HepG2 (cell line): ENCODE measurements around the gene ALDH3A2. TPM values are rescaled to one million over a fixed set of nuclear protein-coding genes. Genes with fewer than 3 reads are reported as not detected.
"Not testable (repeated sequence)": the region's sequence is repeated elsewhere in the genome, so short reads cannot be mapped to it uniquely, and the experiment has no call there.

Experiments
- ATAC-seq: fragments of 200-7000 bp; cut with Tn5 transposase; 3 replicates; pipeline ENCODE4 v1.9.1; 2020; ENCODE audit warnings: mild to moderate bottlenecking, moderate library complexity
- BruUV-seq: library from RNA; stranded (reverse); fragments of 400-500 nt; replicated peaks from 2 replicates; lab custom pipeline; 2021; lab: Mats Ljungman, UMichigan
- CTCF ChIA-PET: fragments of 300-600 bp; formaldehyde crosslinking; extraction: SDS; loops from one replicate; lab custom pipeline; 2021; ENCODE audit warnings: low total read pairs, inconsistent platforms, low intra/inter-chr PET ratio; lab: Yijun Ruan, JAX
- POLR2A ChIA-PET: fragments of 350-600 bp; sonication (Branson Sonifier 250); formaldehyde crosslinking; loops from one replicate; lab custom pipeline; 2020; ENCODE audit warnings: antibody characterized with exemption, inconsistent platforms; lab: Yijun Ruan, JAX
- DNase-seq: peaks from one replicate; pipeline ENCODE4 v3.0.0-alpha.2; 2015; ENCODE audit warnings: low spot score
- FAIRE-seq: peaks from 3 replicates; lab custom pipeline; 2011; peaks lifted over from hg19 to GRCh38; lab: Jason Lieb, UNC
- H2AFZ ChIP-seq: one replicate; pipeline ENCODE4 v1.6.1; 2011; ENCODE audit warnings: low read length, inconsistent platforms
- H3K27ac ChIP-seq: fragments of 300-600 bp; 3 replicates; pipeline ENCODE4 v1.8.0; 2011; ENCODE audit warnings: mixed run types, mild to moderate bottlenecking, mixed read lengths, low read length, inconsistent platforms; ENCODE audit not compliant: insufficient read depth; ENCODE audit errors: extremely low read length
- H3K27me3 ChIP-seq, 2 experiments: fragments of 200-600 bp in 1 of 2; 2 replicates in 1 of 2; 3 replicates in 1 of 2; pipeline versions ENCODE4 v1.6.0 to v1.8.0; 2011; ENCODE audit warnings: low read length in 2 of 2, mild to moderate bottlenecking in 2 of 2, moderate library complexity in 2 of 2, inconsistent platforms in 1 of 2; ENCODE audit not compliant: insufficient read depth in 2 of 2, control insufficient read depth in 1 of 2
- H3K36me3 ChIP-seq, 2 experiments: fragments of 200-600 bp in 1 of 2; replicated peaks in 1 of 2; 2 replicates in 1 of 2; 3 replicates in 1 of 2; pipeline versions ENCODE4 v1.5.1 to v1.8.0; 2011; ENCODE audit warnings: low read length in 2 of 2, inconsistent platforms in 1 of 2; ENCODE audit not compliant: insufficient read depth in 2 of 2, control insufficient read depth in 1 of 2
- H3K4me1 ChIP-seq: 2 replicates; pipeline ENCODE4 v1.5.1; 2012; ENCODE audit warnings: low read length, inconsistent platforms; ENCODE audit not compliant: insufficient read depth
- H3K4me2 ChIP-seq: 2 replicates; pipeline ENCODE4 v1.6.0; 2011; ENCODE audit warnings: low read depth, low read length, inconsistent platforms
- H3K4me3 ChIP-seq, 3 experiments: fragments of 200-600 bp in 1 of 3; sonication (generic), shearing (Covaris generic) in 1 of 3; replicated peaks in 1 of 3; 2 replicates each; pipeline ENCODE4 v1.5.1; 2011 to 2016; ENCODE audit warnings: low read length in 3 of 3, inconsistent platforms in 2 of 3, low read depth in 2 of 3, mild to moderate bottlenecking in 2 of 3, control low read depth in 1 of 3, mixed read lengths in 1 of 3; ENCODE audit not compliant: insufficient read depth in 1 of 3
- H3K79me2 ChIP-seq: one replicate; pipeline ENCODE4 v1.6.1; 2011; ENCODE audit warnings: low read length, inconsistent platforms; ENCODE audit not compliant: insufficient read depth
- H3K9ac ChIP-seq: 2 replicates; pipeline ENCODE4 v1.6.0; 2011; ENCODE audit warnings: mild to moderate bottlenecking, low read depth, low read length, inconsistent platforms; ENCODE audit not compliant: insufficient read depth
- H3K9me3 ChIP-seq: 2 replicates; pipeline ENCODE4 v1.5.1; 2012; ENCODE audit warnings: mild to moderate bottlenecking, low read length
- H4K20me1 ChIP-seq: 2 replicates; pipeline ENCODE4 v1.6.0; 2011; ENCODE audit warnings: inconsistent platforms, mild to moderate bottlenecking, low read length, moderate library complexity; ENCODE audit not compliant: insufficient read depth
- RFXANK ChIP-seq: IDR thresholded peaks from 2 replicates; pipeline ENCODE4 v1.6.1; 2016
- ZMYM3 ChIP-seq: sonication (generic); formaldehyde crosslinking; IDR thresholded peaks from 2 replicates; pipeline ENCODE4 v1.5.1; 2020; ENCODE audit warnings: mild to moderate bottlenecking, missing genetic modification reagents
- ZNF121 ChIP-seq: sonication (generic); formaldehyde crosslinking; IDR thresholded peaks from 2 replicates; pipeline ENCODE4 v1.5.0; 2020; ENCODE audit warnings: mild to moderate bottlenecking, missing genetic modification reagents
- ZNF460 ChIP-seq: sonication (generic); formaldehyde crosslinking; IDR thresholded peaks from 2 replicates; pipeline ENCODE4 v1.5.1; 2020; ENCODE audit warnings: missing genetic modification reagents, mild to moderate bottlenecking, borderline replicate concordance
- ZNF549 ChIP-seq: sonication (generic); formaldehyde crosslinking; IDR thresholded peaks from 2 replicates; pipeline ENCODE4 v1.5.0; 2020; ENCODE audit warnings: missing genetic modification reagents
- WGBS: methylation state at CpG from one replicate; pipeline ENCODE4 v1.1.6; 2017; ENCODE audit warnings: low lambda C conversion rate; 5-methylcytosine and 5-hydroxymethylcytosine counted together
- in situ Hi-C: cut with HindIII; loops from 2 replicates; pipeline ENCODE4 v1.10.0; 2017; ENCODE audit warnings: low pct_unique_long_range_greater_than_20kb; ENCODE audit not compliant: extremely low pct_ligation_motif_present
- intact Hi-C: fragments of 100-400 bp; cut with micrococcal nuclease; formaldehyde crosslinking; loops from one replicate; pipeline ENCODE4 v1.10.0; 2022; ENCODE audit not compliant: unreplicated experiment
- polyA plus RNA-seq, 8 experiments: library from polyadenylated mRNA; depleted of rRNA in 3 of 8; stranded (reverse) in 7 of 8; unstranded in 1 of 8; fragments of >200 nt; fragmentation: Illumina TruSeq in 4 of 8; extraction: Trizol in 4 of 8; gene quantifications; 2 replicates each; pipeline versions ENCODE4 v1.2.1 to v1.2.3, GENCODE V29; 2011 to 2016; ENCODE audit warnings: low read depth in 4 of 8, missing spikeins in 1 of 8, mixed read lengths in 1 of 8; ENCODE audit not compliant: insufficient read depth in 1 of 8
- total RNA-seq, 5 experiments: library from RNA; depleted of rRNA; stranded (reverse); fragments of >200 nt; fragmentation: Illumina TruSeq; extraction: Trizol; gene quantifications; 2 replicates each; pipeline ENCODE4 v1.2.3, GENCODE V29; 2016; ENCODE audit warnings: low read depth in 1 of 5
- TF ChIP-seq, protein P1 (sequence below): sonication (generic); formaldehyde crosslinking; IDR thresholded peaks from 2 replicates; pipeline ENCODE4 v1.4.0; 2020; ENCODE audit warnings: missing genetic modification reagents
- TF ChIP-seq, protein P2 (sequence below): sonication (generic); formaldehyde crosslinking; IDR thresholded peaks from 2 replicates; pipeline ENCODE4 v1.9.0; 2021; ENCODE audit warnings: missing genetic modification reagents, mild to moderate bottlenecking, borderline replicate concordance
- TF ChIP-seq, protein P3 (sequence below): sonication (generic); formaldehyde crosslinking; IDR thresholded peaks from 2 replicates; pipeline ENCODE4 v1.5.0; 2020; ENCODE audit warnings: mild to moderate bottlenecking, missing genetic modification reagents

ALDH3A2 gene
- total and polyA plus RNA-seq, 2 of the 13 experiments (the other 11 are each of a cell fraction or from before 2014, with no cell fraction given): 80.8 to 180 TPM

DNA sequence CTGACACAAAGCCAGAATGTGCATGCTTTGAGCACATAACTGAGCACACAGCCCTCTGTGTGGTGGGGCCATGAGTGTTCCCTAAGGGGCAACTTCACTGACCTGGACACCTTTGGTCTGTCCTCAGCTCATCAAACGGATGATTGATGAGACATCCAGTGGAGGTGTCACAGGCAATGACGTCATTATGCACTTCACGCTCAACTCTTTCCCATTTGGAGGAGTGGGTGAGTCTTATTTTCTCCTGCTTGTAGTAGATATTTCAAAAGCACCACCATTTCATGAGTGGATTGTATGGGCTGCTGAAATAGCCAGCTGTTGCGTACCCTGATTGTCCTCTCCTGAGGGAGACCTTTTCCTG is 16.2 kb downstream of the ALDH3A2 start (continued):
- TF ChIP-seq, protein P1, sequence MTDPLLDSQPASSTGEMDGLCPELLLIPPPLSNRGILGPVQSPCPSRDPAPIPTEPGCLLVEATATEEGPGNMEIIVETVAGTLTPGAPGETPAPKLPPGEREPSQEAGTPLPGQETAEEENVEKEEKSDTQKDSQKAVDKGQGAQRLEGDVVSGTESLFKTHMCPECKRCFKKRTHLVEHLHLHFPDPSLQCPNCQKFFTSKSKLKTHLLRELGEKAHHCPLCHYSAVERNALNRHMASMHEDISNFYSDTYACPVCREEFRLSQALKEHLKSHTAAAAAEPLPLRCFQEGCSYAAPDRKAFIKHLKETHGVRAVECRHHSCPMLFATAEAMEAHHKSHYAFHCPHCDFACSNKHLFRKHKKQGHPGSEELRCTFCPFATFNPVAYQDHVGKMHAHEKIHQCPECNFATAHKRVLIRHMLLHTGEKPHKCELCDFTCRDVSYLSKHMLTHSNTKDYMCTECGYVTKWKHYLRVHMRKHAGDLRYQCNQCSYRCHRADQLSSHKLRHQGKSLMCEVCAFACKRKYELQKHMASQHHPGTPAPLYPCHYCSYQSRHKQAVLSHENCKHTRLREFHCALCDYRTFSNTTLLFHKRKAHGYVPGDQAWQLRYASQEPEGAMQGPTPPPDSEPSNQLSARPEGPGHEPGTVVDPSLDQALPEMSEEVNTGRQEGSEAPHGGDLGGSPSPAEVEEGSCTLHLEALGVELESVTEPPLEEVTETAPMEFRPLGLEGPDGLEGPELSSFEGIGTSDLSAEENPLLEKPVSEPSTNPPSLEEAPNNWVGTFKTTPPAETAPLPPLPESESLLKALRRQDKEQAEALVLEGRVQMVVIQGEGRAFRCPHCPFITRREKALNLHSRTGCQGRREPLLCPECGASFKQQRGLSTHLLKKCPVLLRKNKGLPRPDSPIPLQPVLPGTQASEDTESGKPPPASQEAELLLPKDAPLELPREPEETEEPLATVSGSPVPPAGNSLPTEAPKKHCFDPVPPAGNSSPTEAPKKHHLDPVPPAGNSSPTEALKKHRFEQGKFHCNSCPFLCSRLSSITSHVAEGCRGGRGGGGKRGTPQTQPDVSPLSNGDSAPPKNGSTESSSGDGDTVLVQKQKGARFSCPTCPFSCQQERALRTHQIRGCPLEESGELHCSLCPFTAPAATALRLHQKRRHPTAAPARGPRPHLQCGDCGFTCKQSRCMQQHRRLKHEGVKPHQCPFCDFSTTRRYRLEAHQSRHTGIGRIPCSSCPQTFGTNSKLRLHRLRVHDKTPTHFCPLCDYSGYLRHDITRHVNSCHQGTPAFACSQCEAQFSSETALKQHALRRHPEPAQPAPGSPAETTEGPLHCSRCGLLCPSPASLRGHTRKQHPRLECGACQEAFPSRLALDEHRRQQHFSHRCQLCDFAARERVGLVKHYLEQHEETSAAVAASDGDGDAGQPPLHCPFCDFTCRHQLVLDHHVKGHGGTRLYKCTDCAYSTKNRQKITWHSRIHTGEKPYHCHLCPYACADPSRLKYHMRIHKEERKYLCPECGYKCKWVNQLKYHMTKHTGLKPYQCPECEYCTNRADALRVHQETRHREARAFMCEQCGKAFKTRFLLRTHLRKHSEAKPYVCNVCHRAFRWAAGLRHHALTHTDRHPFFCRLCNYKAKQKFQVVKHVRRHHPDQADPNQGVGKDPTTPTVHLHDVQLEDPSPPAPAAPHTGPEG (CRISPR knock-in tag): no peak
- TF ChIP-seq, protein P2, sequence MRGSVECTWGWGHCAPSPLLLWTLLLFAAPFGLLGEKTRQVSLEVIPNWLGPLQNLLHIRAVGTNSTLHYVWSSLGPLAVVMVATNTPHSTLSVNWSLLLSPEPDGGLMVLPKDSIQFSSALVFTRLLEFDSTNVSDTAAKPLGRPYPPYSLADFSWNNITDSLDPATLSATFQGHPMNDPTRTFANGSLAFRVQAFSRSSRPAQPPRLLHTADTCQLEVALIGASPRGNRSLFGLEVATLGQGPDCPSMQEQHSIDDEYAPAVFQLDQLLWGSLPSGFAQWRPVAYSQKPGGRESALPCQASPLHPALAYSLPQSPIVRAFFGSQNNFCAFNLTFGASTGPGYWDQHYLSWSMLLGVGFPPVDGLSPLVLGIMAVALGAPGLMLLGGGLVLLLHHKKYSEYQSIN (CRISPR knock-in tag): no peak
- no peak for TF ChIP-seq RFXANK (CRISPR knock-in tag)
- no peak for TF ChIP-seq ZNF549 (CRISPR knock-in tag)

DNA sequence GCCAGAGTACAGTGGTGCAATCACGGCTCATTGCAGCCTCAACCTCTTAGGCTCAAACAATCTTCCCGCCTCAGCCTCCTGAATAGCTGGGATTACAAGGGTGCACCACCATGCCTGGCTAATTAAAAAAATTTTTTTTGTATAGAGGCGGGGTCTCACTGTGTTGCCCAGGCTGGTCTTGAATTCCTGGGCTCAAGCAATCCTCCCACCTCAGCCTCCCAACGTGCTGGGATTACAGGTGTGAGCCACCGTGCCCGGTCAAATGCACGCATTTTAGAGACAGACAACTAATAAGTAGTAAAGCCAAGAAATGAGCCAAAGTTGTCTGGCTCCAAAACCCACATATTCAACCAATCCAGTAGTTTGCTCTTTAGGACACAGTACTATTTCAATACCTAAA is 21.1 kb downstream of the ALDH3A2 start:
- peaks cover 69% of the 10 kb centered on the region for H3K4me1 ChIP-seq
- H3K79me2 ChIP-seq, DNase-seq, FAIRE-seq, H3K9ac ChIP-seq, H3K4me2 ChIP-seq, H3K4me3 ChIP-seq, H3K27me3 ChIP-seq, H3K9me3 ChIP-seq, ATAC-seq, BruUV-seq, H2AFZ ChIP-seq, CTCF ChIA-PET, H4K20me1 ChIP-seq, in situ Hi-C loops: not testable (repeated sequence)
- 85% methylated on average over 7 of the region's 7 CpGs for WGBS
- POLR2A ChIA-PET: interaction anchor here (1.8 to 9.4 kb wide), 3 partner anchors 9 to 33 kb away, joined by 4 to 133 read pairs (median 66); partner anchors contain the start of gene ALDH3A2
- TF ChIP-seq, protein P3, sequence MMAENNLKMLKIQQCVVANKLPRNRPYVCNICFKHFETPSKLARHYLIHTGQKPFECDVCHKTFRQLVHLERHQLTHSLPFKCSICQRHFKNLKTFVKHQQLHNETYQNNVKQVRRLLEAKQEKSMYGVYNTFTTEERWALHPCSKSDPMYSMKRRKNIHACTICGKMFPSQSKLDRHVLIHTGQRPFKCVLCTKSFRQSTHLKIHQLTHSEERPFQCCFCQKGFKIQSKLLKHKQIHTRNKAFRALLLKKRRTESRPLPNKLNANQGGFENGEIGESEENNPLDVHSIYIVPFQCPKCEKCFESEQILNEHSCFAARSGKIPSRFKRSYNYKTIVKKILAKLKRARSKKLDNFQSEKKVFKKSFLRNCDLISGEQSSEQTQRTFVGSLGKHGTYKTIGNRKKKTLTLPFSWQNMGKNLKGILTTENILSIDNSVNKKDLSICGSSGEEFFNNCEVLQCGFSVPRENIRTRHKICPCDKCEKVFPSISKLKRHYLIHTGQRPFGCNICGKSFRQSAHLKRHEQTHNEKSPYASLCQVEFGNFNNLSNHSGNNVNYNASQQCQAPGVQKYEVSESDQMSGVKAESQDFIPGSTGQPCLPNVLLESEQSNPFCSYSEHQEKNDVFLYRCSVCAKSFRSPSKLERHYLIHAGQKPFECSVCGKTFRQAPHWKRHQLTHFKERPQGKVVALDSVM (CRISPR knock-in tag): peak; percentile 36; the same call in 1 of the 2 replicates
- TF ChIP-seq ZNF121 (CRISPR knock-in tag): peak; percentile 91
- TF ChIP-seq ZMYM3 (CRISPR knock-in tag): 0 out of 2 replicates have a peak, but pooled peaks have one; percentile 38
- peak; percentile 30; the same call in 1 of the 2 replicates for TF ChIP-seq ZNF460
- peak overlapping the region; percentile 37 for H3K27ac ChIP-seq
- intact Hi-C loops: loop anchor here (5.0 kb wide), 1 partner anchor 48 kb away; the partner anchor contains the start of gene SLC47A2
- peaks cover 18 to 33% of the 10 kb centered on the region in 2 experiments for H3K36me3 ChIP-seq
